GM19467 (cell line): ENCODE measurements around the gene CYP11A1.
A peak's percentile ranks its signal among the peaks of the same experiment; 100 is the strongest.

Source experiments
- ATAC-seq: cut with Tn5 transposase; IDR thresholded peaks from one replicate; pipeline ENCODE4 v1.9.1; 2021; ENCODE audit warnings: mild to moderate bottlenecking, moderate library complexity; ENCODE audit not compliant: unreplicated experiment

Gene CYP11A1

DNA sequence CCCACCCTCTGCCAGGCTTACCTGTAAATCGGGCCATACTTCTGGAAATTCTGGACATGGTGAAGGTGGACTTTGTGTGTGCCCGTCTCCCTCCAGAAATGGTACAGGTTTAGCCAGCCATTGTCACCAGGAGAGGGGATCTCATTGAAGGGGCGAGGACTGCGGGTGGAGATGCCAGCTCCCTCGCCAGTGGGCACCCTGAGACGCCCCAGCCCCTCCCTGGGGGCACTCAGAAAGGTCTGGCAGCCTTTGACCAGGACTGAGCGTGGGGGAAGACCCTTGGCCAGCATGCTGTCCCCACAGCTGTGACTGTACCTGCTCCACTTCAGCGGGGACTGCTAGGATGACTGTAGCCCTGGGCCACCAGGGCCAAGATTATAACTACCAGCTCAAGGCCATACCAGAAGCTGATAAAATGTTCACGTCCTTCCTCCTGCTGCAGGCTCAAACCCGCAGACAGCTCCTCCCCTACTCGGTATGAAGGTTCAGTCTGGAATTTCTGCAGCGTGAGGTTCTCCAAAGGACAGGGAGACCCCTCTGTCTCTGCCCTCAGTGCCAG is at the start of gene CYP11A1:
Gene CYP11A1 (minus strand): TSS at position 351 of the 559 bp plus-strand sequence. CDS start 61 bp downstream, at position 290.
- no peak for ATAC-seq

DNA sequence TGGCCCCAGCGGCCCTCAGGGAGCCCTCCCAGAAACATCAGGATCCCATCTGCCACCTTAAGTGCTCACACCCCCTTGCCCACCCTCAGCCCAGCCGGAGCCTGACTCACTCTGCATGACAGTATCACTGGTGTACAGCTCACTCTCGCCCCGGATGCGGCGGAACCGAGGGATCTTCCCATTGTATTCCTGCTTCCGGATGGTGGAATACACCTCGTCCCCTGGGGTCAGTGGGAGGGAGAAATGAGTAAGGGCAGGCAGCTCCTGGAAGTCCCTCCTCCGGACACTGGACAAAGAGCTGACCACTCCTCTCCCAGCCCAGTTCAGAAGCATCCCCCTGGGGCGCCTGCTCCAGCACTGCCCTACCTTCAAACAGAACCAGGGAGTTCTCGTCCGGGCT is 49.8 kb upstream of the CYP11A1 start:
- no peak for ATAC-seq

DNA sequence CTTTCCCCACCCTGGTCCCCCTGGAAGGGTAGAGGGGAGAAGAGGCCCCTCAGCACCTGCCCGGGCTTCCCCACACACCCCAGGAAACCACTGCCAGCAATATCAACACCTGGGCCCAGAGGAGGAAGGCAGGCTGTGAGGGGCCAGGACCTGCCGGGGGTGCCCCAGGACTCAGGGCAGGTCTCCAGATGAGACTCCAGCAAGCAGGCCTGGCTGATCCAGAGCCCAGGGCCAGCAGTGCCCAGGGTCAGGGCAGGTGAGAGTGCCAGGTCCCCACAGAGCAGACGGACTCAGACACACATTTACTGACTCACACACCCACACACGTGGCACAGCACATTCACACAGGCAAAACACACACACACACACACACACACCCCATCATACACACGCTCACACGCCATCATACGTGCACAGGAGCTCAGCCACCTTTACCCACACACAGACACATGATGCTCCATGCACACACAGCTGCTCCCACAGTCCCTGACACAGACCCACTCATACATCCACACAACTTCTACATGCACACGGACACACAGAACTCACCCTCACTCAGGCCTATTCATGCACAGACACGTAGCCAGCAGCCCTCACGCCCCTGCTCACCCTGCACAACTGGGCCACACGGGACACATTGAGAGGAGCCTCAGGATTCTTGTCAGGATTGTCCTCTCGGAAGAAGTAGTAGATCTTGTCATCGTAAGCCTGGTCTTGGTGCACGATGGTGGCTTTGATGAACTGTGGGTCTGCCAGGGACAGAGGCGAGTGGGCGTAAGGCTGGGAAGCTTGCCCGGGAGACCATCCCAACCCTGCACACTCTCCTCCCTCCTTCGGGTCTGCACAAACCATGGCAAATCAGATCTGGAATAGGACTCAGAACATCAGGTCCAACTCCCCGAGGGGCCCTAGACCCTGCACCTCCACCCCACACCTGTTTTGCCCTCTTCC is 48.8 kb upstream of the CYP11A1 start:
- ATAC-seq = no peak

DNA sequence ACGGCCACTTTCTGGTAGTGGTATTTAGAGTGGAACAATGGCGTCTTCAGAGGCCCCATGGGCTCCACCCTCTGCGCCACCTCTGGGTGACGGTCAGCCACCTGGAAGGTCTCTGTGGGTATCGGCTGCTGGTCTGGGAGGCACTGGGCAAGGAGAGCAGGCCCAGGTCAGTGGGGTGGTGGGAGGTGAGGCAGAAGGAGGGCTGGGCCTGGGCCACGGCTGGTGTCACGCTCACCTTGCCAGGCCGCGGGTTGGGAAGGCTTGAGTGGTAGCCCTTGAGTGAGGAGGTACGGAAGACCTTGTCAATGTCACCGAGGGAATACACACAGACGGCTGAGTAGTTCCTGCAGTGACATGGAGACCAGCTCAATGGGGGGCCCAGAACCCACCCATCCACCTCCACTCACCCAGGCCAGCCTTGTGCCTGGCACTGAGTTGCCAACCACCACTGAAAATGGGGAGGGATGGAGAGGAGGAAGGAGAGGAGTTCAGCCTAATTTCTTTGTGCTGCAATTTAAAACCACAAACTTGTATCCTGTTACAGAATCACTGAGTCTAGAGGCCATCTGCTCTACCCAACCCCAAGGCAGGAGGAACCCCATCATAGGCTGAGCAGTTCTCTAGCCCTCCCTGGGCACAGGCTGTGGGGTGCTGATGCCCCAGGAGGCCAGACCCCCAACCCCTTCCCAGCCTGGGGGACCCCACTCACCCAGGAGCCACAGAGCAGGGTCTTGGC is 47.3 kb upstream of the CYP11A1 start:
- no peak for ATAC-seq

DNA sequence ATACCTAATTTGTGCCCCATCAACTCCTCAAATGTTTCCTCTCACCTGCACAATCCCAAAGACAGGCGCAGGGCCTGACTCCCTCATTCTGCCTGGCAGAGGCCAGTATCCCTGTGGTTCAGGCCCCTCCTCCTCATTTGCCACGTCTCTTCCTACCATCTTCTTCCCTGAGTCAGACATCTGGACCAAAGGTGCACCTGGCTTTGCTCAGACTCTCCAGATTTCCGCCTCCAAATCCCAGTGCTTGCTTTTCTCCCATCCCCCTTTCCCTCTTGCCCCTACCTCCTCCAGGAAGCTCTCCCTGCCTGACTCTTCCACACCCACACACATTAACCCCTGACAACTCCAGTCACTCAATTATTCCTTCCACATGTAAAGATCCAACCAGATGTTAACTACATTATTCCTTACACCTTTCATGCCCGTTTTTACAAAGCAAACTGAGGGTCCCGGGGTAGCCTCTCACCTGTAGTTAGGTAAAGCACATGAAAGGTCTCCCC is 46.7 kb upstream of the CYP11A1 start:
- no peak for ATAC-seq

DNA sequence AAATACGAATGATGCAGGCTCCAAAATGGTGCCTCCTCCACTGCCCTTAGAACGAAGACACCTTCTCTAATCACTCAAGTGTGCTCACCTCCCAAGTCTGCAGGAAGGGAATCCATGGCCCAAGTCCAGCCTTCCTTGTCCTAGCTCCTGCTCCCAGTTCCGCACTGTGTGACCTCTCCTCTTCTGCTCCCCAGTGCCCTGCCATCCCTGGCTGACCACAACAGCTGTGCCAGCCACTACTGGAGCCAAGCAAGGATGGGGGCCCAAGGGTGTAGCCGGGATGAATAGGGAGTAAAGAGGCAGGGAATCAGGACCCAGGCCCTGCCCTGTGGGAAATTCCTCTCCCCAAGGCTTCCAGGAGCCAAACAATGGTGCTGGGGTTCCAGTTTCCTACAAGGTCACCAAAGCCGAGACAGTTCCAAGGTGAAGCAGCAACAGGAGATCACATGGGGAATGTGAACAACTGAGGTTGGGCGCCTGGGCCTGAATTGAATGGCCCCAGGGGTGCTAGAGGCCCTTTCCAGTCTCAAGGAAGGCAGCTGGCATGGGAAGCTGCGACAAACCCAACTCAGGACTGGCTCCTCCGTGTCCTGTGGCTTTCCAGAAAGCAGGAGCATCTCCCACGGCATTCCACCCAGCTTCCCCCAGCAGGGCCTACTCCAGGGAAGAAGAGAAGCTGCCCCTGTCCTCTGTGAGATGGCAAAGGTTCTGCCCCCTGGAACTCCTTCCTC is 46.1 kb upstream of the CYP11A1 start:
- ATAC-seq = no peak

DNA sequence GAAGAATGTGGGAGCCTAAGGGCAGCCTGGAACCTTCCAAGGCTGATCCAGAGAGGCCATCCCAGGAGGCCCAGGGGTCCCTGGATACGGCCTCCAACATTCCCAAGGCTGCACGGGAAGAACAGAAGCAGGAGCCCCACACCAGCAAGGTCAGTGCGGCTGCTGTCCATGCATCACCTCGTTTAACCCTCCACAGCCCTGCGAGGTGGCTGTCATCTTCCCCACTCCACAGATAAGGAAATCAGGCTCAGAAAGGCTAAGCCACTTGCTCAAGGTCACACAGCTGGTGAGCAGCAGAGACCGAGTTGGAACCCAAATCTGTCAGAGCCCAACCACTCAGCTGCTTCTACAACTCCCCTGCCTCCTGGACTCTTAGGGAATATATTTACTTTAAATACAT is 44.7 kb upstream of the CYP11A1 start:
- ATAC-seq = no peak

DNA sequence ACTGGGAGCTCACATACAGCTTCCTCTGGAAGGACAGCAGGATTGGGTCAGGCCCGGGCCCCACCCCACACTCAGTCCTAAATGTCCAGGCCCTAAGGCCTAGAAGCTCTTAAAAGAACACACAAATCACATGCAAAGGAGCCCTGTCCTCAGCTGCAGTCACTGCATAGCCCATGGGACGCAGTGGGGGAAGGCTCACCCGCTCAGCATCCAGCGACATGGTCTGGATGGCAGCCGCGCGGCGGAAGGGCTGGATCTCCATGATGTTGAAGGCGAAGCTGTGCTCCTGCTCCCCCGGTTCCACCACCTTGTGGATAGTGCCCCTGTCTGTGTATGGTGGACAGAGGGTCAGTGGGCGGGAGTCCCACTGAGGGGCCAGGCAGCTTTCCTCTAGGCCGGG is 44.2 kb upstream of the CYP11A1 start:
- ATAC-seq = no peak

DNA sequence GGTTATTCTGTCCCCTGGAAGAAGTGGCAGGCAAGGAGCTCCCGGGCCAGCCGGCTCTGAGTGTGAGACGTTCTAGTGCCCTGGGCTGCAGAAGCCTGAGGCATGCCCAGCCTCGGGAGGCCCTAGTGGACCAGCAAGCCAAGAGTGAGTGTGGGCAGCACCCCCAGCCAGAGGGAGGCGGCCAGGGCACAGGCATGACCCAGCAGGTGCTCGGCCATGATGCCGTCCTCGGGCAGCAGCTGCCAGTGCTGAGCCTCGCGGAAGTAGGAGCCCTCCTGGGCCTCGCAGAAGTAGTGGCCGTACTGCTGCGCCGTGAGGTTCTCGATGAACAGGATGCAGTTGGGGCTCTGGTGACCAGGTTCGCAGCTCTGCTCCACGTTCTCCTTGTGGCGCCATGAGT is 43.1 kb upstream of the CYP11A1 start:
- ATAC-seq = no peak

DNA sequence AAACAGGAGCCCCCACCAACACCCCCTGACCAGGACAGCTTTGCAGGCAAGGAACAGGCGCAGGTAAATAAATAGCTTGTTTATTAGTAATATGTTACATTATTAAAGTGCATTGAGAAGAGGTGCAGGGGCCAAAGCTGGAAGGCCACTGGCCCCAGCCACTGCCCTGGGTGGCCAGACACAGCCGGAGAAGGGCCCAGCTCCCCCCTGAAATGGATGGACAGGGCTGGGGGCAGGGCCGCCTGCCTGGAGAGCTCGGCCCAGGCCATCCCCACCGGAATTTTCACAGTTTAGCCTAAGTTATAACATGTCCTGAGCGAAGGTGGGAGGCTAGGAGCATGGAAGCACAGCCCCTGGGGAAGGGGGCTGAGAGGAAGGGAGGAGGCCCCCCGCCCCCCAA is 41.8 kb upstream of the CYP11A1 start:
- no peak for ATAC-seq

DNA sequence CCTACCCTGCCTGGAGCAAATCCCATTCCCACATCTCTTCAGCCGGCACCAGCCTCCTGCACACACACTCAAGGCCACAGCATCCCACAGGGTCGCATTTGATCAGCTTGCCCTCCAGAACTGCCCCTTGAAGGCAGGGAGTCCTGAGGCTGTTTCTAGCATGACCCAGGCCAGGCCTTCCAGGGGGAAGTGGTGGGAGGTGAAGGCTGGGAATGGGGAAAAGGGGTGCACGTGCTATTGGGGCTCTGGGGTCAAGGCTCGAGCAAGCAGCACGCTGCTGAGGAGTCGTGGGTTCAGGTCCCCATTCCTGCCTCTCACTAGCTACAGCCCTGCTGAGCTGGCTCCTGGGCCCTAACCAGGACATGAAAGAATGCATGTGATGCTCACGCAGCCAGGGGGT is 41.4 kb upstream of the CYP11A1 start:
- ATAC-seq = no peak

DNA sequence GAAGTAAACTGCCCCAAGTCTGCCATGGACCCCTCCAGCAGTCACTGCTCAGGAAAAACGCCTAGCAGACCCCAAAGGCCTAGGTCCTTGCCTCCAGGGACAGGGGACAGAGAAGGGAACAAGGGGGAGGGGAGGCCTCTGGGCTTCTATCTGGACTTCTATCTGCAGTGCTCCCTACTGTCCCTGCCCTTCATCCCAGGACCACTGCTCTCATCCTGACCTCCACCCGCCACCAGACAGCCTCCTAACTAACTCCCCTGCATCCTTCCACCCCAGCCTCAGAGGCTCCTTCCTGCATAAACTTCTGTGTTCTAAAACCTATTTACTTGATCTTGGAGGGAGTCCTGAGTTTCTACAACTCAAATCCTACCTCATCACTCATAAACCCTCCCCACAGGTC is 40.9 kb upstream of the CYP11A1 start:
- ATAC-seq = no peak

DNA sequence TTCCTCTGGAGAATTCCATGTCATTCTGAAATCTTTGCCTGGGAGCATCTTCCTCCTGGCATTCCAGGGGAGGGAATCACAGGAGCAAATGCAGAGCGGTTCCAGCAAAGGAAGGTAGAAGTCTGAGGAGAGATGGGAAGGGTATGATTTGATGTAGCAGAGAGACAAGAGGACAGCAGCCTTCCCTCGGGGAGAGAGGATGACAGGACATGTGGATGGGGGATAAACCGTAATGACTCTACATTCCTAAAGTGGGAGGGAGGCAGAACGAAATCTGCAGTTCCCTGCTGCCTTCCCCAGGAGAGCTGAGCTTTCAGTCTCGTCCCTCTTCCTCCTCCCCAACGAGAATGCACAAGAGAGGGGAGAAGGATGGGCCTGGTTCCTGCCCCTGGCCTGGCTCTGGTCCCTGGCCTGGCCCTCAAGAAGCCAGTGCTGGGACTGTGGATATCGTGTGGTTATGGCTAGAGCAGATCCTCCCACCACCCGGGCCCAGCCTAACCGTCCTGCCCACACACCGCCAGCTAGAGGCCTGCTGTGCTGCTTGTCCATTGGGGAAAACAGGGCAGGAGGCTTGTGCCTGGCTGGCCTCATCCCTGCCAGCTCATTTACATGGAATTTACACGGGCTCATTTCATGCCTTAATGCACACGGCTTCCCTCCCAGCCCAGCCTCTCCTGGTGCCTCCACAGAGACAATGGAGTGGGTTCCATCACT is 39.7 kb upstream of the CYP11A1 start:
- ATAC-seq = no peak

DNA sequence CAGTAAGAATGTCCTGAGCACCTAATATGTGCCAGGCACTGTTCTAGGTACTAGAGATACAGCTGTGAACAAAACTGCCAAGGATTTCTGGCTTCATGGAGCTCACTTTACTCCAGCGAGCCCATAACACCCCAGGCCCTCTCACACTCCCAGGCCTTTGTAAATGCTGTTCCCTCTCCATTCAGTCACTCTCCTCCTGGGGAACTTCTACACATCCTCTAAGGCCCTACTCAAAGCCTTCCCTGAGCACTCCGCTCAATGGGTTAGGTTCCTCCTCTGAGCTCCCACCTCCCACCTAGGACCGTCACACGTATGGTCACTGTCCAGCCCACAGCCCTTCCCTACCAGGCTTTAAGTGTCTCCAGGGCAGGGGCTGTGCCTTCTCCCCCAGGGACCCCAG is 39.1 kb upstream of the CYP11A1 start:
- no peak for ATAC-seq

DNA sequence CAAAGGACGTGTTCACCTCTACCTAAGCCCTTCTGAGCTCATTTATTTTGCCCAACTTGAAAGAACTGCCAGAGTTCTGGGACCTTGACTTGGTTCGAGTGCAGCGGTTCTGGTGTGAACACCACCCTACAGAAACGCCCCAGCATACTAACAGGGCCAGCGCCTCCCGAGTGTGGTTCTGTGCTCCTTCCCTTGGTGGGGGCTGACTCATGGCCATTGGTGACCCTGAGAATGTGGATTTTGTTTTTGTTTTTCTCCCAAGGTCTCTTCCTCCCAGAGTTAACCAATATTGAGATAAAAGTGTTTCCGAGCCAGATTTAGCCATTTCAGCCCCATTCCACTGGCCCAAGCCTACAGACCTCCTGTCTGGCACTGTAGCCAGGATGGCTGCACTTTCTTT is 38.4 kb upstream of the CYP11A1 start:
- ATAC-seq = no peak

DNA sequence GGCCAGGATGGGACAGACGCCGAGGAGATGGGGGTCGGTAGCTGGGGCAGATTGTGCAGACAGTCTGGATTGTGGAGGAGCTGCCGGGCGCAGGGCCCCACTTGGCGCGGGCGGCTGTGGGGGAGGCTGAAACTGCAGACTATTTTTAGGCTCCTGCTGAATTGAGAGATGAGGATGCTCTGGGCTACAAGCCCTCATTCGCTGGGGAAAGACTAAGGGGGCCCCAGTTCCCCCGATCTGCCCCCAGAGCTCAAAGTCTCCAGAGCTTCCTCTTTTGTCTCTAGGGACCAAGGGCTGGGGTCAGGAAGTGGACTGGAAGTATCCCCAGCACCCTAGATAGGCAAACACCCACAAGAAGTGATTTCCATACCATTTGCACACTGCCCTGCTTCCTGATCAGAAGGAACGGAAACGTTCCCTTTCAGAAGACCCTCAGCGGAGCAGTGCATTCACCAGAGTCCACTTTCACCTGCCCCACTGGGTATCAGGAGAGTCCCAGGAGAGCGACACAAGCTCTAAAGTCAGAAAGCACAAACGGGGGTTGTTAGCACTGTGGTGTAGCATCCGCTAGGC is 36.6 kb upstream of the CYP11A1 start:
- ATAC-seq = peak; percentile 27

DNA sequence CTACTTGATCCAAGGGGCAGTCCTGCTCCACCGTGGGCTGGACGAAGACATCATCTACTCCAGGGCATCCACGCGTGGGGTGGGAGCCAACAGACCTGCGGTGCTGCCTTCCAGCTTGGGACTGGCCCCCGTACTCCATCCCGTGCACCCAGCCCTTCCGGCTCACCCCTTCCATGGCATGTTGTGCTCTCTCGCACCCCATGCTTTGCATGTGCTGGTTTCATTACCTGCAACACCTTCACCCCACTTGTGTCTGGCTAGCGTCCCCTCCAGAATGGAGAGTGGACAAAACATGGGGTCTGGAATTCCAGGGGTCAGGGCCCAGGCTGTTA is 36.1 kb upstream of the CYP11A1 start:
- ATAC-seq = peak; percentile 11

DNA sequence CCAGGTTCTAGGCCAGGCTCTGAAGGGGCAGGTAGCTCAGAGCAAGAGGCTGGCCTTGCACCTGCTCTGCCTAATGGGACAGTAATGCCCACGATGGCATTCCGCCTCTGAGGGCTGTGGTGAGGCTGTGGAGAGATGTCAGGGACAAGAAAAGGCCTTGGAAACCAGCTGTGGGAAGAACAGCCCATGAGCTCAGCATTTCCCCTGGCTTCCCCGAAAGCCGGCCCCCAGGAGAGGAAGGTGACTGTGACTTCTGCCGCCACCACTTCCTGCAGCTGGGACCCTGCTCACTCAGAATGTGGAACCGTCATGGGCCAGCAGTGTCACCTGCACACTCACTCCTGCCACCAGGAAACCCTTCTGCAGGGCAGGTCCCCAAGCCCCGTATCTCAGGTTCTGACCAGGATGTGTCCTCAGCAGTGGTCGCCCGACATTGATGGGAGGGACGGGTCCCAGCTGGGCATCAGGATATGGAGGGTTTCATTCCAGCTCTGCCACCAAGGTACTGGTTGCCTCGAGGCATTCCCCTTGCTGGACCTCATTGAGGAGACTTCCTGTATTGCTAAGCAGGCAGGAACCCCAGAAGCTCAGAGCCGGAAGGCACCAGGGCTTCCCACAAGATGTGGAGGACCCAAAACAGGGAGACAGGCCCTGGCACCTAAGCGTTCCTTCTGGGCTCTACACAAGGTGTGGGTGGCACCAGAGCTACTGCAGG is 35.6 kb upstream of the CYP11A1 start:
- no peak for ATAC-seq

DNA sequence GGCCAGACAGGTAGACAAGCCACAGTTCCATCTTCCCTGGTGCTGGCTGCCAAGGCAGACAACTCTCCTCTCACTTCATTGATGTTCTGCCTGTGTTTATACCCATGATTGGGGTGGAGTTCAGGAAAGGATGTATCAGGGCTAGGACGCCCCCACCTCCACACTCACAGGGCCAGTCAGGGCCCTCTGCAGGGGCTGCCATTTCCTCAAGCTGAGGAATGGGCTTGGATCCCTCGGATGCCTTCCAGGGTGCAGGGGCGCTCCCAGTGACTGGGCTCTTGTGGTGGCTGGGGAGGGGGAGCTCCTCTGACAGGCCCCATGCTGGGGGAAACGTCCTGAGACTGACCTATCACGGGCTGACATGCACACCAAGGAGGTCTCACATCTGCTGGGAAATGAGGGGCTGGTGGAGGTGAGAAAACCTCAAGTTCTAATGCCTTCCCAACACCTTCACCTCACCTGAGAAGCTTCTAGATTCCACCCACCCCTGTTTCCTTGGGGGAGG is 34.9 kb upstream of the CYP11A1 start:
- ATAC-seq = no peak
